GM19238 (cell line): ENCODE results near the gene FDPS.
A peak's percentile ranks its signal among the peaks of the same experiment; 100 is the strongest.
"Not testable (repeated sequence)": the region's sequence is repeated elsewhere in the genome, so short reads cannot be mapped to it uniquely, and the experiment has no call there.

ENCODE experiments used
- DNase-seq: peaks from one replicate; pipeline ENCODE4 v3.0.0; 2011; ENCODE audit warnings: low spot score; ENCODE audit not compliant: insufficient read length

The FDPS gene

GRCh38 chr1:155285631-155286044, 23.0 kb upstream of the FDPS start:
- DNase-seq: no peak

- no peak for DNase-seq
Measured at GRCh38 chr1:155286544-155286943, 22.1 kb upstream of the FDPS start.

DNA sequence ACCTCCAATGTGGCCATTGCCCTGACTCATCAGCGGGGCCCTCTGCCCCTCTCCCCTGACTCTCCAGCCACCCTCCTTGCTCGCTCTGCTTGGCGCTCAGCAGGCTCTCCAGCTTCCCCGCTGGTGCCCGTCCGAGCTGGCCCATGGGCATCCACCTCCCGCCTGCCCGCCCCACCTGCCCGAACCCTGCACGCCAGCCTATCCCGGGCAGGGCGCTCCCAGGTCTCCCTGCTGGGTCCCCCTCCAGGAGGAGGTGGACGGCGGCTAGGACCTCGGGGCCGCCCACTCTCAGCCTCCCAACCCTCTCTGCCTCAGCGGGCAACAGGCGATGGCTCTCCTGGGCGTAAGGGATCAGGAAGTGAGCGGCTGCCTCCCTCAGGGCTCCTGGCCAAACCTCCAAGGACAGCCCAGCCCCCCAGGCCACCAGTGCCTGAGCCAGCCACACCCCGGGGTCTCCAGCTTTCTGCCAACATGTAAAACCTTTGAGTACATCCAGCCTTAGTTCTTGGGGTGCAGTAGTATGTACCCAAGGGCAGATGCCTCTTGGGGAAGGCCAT, 20.6 kb upstream of the FDPS start:
- DNase-seq: no peak

DNA sequence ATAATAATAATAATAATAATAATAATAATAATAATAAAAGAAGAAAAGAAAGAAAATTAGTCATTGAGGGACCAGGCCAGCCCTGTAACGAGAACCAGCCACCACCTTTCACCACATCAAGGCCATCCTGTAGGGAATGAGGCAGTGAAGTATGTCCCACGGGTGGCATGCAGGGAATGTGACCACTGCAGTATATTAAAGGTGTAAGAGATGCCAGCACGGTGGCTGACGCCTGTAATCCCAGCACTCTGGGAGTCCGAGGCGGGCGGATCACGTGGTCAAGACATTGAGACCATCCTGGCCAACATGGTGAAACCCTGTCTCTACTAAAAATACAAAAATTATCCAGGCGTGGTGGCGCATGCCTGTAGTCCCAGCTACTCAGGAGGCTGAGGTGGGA, 17.7 kb upstream of the FDPS start:
- DNase-seq: not testable (repeated sequence)

DNA sequence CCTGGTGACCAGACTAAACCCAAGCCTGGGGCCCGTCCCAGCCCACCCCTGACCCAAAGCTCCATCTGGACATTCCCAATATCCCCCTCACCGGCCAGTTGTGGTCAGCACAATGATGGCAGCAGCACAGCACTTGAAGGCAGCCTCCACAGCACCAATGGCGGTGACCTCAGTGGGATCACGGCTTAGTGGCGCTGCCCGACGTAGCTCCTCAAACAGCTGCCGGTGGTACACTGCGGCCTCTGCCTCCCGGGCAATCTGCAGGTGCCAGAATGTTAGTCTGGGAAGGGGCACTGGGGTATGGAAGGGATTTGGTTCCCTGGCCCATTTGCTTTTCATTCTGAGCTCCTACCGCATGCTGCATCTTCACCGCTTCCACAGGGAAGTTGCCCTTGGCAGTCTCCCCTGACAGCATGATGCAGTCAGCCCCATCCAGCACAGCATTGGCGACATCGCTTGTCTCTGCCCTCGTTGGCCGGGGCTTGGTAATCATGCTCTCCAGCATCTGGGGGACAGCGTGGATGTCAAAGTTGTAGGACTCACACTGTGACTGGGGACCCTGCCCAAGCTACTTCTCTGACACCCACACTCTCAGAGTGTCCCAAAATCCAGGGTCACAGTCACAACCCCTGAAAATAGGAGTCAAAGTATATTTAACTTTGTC, 15.4 kb upstream of the FDPS start:
- no peak for DNase-seq

GRCh38 chr1:155294520-155295182, 14.0 kb upstream of the FDPS start:
- no peak for DNase-seq

GRCh38 chr1:155295183-155295941, 13.3 kb upstream of the FDPS start:
- DNase-seq: no peak

- DNase-seq: no peak
Measured at GRCh38 chr1:155295942-155296267, 12.8 kb upstream of the FDPS start.

DNA sequence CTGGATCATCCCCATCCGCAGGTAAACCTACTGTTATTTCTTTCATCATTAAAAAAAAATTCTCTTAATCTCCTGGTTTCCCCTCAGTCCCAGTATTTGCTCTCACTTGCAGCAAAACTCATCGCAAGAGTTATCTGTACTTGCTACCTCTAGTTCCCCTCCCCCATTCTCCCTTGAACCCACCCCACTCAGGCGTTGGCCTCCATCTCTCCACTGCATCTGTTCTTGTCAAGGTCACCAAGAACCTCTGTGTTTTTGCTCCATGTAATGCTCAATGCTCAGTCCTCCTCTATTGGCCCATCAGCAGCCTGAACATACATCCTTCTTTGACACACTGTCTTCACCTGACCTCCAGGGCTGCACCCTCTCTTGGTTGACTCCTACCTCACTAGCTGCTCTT, 12.0 kb upstream of the FDPS start:
- no peak for DNase-seq

DNA sequence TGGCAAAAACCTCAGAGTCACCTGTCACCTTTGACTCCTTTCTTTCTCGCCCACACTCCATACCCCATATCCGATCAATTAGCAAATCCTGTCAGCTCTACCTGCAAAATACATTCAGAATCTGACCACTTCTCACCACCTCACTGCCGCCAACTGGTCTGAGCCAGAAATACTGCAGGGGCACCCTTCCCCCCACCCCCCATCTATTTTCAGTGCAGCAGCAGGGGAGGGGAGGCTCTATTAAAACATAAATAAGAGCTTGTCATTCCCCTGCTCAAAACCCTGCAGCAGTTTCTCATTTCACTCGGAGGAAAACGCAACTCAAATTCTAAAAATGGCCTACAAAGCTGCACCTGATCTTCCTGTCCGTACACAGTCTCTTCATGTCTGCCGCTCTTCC, 11.3 kb upstream of the FDPS start:
- DNase-seq: no peak

- DNase-seq: no peak
Measured at GRCh38 chr1:155300024-155300423, 8.6 kb upstream of the FDPS start.

DNA sequence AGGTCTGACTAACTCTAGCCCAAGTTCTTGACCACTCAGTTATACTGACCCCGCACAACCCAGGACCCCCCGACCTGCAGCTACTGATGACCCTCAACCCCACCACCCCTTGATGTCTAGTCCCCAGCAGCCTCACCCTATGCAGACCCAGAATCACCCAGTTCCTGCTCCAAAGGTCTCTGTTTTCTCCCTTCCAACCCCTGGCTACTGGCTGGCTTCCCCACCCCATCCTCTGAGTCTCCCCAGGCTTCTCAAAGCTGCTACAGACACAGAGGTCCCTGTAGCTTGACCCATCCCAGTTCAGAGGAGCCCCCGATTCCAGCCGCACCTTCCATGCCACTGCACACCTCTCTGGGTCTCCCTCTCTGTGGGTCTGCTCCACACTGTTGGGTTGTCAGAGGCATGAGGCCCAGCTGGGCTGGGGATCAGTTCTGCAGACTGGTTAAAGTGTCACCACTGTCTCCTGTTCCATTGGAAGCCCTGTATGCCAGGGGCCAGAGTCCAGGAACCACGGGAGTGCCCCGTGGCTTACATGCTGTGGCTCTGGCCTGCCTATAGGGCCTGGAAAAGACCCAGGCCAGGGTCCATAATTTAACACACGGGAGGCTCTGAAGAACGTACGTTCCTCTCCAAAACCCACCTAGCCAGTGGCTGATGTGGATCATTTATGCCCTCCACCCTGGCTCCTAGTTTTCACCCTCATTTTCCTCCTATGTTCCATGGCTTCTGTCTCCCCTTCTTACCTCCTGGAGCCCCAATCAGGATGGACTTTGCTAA, 7.9 kb upstream of the FDPS start:
- no peak for DNase-seq

GRCh38 chr1:155301342-155301841, 7.3 kb upstream of the FDPS start, which contains the start of gene PKLR:
PKLR (minus strand) TSS chr1:155301438; CDS start chr1:155301395, 43 bp downstream.
- DNase-seq: no peak

GRCh38 chr1:155304558-155305063, 4.1 kb upstream of the FDPS start:
- DNase-seq: peak; percentile 60

DNA sequence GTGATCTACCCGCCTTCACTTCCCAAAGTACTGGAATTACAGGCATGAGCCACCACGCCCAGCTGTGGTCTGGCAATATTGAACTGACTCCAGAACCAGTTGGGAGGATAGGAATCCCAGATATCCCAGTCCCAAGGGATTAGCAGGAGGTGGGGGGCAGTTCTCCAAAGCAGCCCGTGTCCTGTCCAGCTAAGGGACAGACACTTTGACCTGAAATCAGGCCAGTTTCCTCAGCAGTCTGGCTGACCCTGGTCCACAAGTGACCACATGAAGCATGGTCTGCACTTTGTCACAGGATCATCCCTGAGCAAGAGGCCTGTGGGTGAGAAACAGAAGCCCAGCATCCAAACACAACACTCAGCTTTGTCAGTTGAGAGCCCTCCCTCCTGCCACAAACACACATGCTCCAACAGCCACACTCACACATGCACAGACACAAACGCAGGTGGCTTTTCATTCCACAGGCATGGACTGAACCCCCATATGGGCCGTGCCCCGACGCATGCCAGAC, 2.7 kb upstream of the FDPS start:
- no peak for DNase-seq

GRCh38 chr1:155307247-155307740, 1.4 kb upstream of the FDPS start:
- no peak for DNase-seq

- DNase-seq: no peak
Measured at GRCh38 chr1:155309423-155310021, 856 bp downstream of the FDPS start.

- DNase-seq: no peak
Measured at GRCh38 chr1:155313261-155313660, 4.6 kb downstream of the FDPS start.

GRCh38 chr1:155316922-155317321, 8.3 kb downstream of the FDPS start:
- no peak for DNase-seq

DNA sequence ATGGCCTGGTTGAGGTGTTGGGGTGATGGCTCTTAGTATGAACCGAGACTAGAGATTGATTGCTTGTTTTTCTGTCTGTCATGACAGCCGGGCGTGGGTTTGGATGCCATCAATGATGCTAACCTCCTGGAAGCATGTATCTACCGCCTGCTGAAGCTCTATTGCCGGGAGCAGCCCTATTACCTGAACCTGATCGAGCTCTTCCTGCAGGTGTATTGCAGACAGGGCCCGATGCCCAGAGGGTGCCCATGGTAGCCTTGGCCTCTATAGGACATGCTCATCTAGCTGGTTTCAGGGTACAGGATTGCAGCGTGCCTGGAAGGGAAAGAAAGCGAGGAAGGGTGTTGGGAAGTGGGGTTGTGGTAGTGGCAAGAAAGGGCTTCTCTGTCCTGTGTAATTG, 9.4 kb downstream of the FDPS start:
- no peak for DNase-seq
